Left ventricle myocardium inferior (tissue), 1 donor: ENCODE data around the gene COQ5. TPM values are rescaled to one million over a fixed set of nuclear protein-coding genes. Genes with fewer than 3 reads are reported as not detected.
A peak's percentile ranks its signal among the peaks of the same experiment; 100 is the strongest.
"Not testable (repeated sequence)": the region's sequence is repeated elsewhere in the genome, so short reads cannot be mapped to it uniquely, and the experiment has no call there.

Experiments
- DNase-seq: peaks from one replicate; pipeline ENCODE4 v3.0.0-alpha.2; 2020
- H3K27ac ChIP-seq: fragments of 200-600 bp; replicated peaks from 2 replicates; pipeline ENCODE4 v1.8.0; 2021
- H3K27me3 ChIP-seq: fragments of 200-600 bp; 2 replicates; pipeline ENCODE4 v1.8.0; 2021; ENCODE audit warnings: low read depth
- H3K36me3 ChIP-seq: fragments of 200-600 bp; 2 replicates; pipeline ENCODE4 v1.8.0; 2021
- H3K4me1 ChIP-seq: fragments of 200-600 bp; 2 replicates; pipeline ENCODE4 v1.8.0; 2021
- H3K4me3 ChIP-seq: fragments of 200-600 bp; 2 replicates; pipeline ENCODE4 v1.8.0; 2021; ENCODE audit warnings: mild to moderate bottlenecking, moderate library complexity
- H3K9me3 ChIP-seq: fragments of 200-600 bp; replicated peaks from 2 replicates; pipeline ENCODE4 v1.8.0; 2021
- intact Hi-C: fragments of 100-400 bp; cut with micrococcal nuclease; formaldehyde crosslinking; loops from one replicate; pipeline ENCODE4 v1.11.0; 2022
- total RNA-seq: library from RNA; stranded (reverse); fragmentation: NEBNext Ultra II Directional; extraction: Animal tissue kit (Norgen Biotek cat#: 25700); gene quantifications from one replicate; pipeline ENCODE4 v1.2.1, GENCODE V29; 2021
- TF ChIP-seq, protein P1 (sequence below): fragments of 200-600 bp; IDR thresholded peaks from 2 replicates; pipeline ENCODE4 v1.8.0; 2021; ENCODE audit warnings: antibody characterized with exemption, mild to moderate bottlenecking, borderline replicate concordance
- donor health status: DM: no; HTN: yes; CAD: no; lungs with severe emphysema.

Gene COQ5
- total RNA-seq, 1 donor from 2014 or later, result 41.8 TPM

DNA sequence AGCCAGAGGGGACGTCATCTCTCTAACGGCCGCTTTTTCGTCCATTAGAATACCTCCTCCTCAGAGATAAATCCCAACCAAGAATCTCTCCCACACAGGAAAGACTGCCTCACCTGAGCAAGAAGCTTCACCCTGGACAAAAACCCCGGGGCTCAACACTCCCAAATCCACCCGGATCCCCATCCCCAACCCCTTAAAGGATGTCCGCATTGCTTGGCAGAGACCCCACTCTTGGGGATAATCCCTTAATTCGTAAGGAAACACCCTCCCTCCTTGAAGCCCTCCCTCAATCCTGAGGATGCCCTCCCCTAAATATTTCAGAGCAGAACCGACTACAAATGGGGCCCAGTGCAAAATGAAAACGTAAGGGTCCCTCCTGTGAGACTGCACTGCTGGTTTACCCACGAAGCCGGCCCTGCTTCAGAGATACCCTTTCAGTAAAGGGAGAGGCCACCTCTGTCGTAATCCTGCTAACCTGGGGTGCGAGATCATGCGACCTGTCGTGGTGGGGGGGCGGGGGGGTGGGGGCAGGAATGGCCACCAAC lies 33.7 kb downstream of the COQ5 start:
- no peaks in the 10 kb centered on the region for H3K9me3 ChIP-seq
- peaks cover 44% of the 10 kb centered on the region for H3K4me1 ChIP-seq
- peaks cover 19% of the 10 kb centered on the region for H3K36me3 ChIP-seq
- peak overlapping the region; percentile 92 for H3K27ac ChIP-seq
- no peaks in the 10 kb centered on the region for H3K27me3 ChIP-seq
- peak overlapping the region; percentile 99 for H3K4me3 ChIP-seq
- intact Hi-C loops, result no loop called here
- no peak for DNase-seq
- TF ChIP-seq, protein P1, sequence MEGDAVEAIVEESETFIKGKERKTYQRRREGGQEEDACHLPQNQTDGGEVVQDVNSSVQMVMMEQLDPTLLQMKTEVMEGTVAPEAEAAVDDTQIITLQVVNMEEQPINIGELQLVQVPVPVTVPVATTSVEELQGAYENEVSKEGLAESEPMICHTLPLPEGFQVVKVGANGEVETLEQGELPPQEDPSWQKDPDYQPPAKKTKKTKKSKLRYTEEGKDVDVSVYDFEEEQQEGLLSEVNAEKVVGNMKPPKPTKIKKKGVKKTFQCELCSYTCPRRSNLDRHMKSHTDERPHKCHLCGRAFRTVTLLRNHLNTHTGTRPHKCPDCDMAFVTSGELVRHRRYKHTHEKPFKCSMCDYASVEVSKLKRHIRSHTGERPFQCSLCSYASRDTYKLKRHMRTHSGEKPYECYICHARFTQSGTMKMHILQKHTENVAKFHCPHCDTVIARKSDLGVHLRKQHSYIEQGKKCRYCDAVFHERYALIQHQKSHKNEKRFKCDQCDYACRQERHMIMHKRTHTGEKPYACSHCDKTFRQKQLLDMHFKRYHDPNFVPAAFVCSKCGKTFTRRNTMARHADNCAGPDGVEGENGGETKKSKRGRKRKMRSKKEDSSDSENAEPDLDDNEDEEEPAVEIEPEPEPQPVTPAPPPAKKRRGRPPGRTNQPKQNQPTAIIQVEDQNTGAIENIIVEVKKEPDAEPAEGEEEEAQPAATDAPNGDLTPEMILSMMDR, result no peak

DNA sequence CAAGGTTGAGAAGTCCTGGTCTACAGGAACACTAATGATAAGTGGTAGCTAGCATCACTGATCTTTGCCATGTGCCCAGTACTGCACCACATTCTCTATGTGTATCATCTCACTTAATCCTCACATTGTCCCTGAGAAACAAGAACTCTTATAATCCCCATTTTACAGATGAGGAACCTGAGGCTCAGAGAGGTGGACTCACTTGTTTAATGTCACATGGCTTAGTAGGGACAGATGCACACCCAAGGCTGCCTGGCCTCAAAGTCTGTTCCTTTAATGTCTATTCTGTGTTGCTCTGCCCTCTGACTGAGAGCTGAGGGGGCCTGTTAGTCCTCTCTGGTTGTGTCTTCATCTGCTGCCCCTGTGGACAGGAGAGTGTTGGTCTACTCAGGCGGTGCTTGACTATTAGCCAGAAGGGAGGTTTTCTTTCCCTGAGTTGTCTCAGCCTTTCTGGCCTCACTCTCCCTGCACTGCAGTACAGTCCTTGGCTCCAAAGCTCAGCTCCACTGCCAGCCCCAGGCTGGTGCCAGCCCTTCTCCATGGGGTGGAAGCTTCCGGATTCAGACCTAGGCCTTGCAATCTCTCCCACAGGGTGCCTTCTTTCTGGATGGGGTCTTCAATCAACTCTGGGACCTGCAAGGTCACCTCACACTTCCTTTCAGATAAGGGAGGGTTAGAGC lies 38.0 kb downstream of the COQ5 start:
- Histone ChIP-seq H3K27me3 (no peaks in the 10 kb centered on the region), H3K4me1 (peaks cover 14% of the 10 kb centered on the region), H3K36me3 (no peaks in the 10 kb centered on the region), H3K27ac (peak overlapping the region; percentile 49), H3K9me3 (no peaks in the 10 kb centered on the region), H3K4me3 (no peak overlapping the region)
- no peak for DNase-seq
- intact Hi-C loops, result no loop called here
- TF ChIP-seq, protein P1, result no peak

DNA sequence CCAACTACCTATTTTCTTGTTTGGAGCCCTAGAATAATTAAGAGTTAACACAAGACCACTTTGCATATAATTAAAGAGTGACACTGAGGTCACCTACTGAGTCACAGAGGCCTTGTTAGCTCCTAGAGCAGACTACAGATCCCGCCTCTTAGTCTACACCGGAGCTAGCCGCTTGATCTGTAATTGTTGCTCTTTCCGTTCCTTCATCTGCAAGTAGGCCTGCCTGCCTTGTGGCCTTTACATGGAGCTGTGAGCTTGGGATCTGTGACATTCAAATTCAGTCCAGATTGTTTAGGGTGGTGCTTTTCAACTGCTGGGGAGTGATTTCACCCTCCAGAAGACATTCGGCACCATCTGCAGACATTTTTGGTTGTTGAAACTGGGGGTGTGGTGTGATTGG lies 38.6 kb downstream of the COQ5 start:
- Histone ChIP-seq H3K27ac (no peak overlapping the region), H3K36me3 (no peaks in the 10 kb centered on the region), H3K4me1 (peaks cover 10% of the 10 kb centered on the region), H3K9me3 (no peaks in the 10 kb centered on the region), H3K27me3 (no peaks in the 10 kb centered on the region), H3K4me3 (no peak overlapping the region)
- DNase-seq, result no peak
- intact Hi-C loops, result no loop called here
- TF ChIP-seq, protein P1, result no peak

DNA sequence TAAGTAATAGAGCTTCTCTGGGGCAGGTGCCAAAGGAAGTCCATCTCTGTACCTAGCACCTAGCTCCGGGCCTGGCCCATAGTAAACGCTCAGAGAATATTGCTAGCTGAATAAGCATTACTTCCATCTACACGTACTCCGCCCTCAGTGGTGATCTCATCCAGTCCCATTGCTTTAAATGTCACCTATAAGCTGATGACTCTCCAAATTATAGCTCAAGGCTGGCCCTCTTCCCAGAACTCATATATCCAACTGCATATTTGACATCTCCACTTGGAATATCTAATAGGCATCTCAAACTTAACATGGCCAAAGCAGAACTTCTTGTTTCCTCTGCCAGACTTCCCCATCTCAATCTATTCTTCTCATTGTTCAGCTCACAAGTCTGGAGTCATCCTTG lies 39.9 kb downstream of the COQ5 start:
- no peak overlapping the region for H3K4me3 ChIP-seq
- no peak for DNase-seq
- TF ChIP-seq, protein P1, result no peak
- H3K36me3 ChIP-seq, result no peaks in the 10 kb centered on the region
- no peak overlapping the region for H3K27ac ChIP-seq
- no peaks in the 10 kb centered on the region for H3K27me3 ChIP-seq
- peaks cover 5% of the 10 kb centered on the region for H3K4me1 ChIP-seq
- intact Hi-C loops, result no loop called here
- no peaks in the 10 kb centered on the region for H3K9me3 ChIP-seq

DNA sequence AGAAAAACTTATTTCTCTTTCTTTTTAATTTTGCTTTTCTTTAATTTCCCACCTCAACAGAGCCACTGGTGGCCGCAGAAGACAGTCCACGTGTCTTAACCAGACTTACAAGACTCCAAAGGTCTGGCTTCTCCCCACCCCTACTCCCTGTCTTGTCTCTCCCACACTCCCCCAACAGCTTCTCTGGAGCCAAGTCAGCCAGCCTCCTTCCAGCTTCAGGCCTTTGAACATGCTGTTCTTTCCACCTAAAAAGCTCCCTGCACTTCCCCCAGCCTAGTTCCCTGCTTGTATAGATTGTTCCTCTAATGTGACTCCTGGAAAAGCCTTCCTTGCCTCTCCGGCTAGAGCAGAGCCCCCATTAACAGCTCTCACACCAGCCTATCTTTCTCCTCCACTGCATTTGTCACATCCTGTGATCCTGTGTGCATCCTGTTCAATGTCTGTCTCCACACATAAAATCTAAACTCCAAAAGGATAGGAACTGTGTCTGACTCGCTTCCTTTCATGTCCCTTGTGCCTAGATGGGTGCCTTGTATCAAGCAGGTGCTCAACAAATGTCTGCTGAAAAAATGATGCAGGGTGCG lies 40.8 kb downstream of the COQ5 start:
- Histone ChIP-seq H3K27me3 (no peaks in the 10 kb centered on the region), H3K9me3 (no peaks in the 10 kb centered on the region), H3K4me3 (no peak overlapping the region), H3K27ac (no peak overlapping the region), H3K36me3 (no peaks in the 10 kb centered on the region), H3K4me1 (peaks cover 5% of the 10 kb centered on the region)
- DNase-seq, result no peak
- TF ChIP-seq, protein P1, result no peak
- intact Hi-C loops, result no loop called here

DNA sequence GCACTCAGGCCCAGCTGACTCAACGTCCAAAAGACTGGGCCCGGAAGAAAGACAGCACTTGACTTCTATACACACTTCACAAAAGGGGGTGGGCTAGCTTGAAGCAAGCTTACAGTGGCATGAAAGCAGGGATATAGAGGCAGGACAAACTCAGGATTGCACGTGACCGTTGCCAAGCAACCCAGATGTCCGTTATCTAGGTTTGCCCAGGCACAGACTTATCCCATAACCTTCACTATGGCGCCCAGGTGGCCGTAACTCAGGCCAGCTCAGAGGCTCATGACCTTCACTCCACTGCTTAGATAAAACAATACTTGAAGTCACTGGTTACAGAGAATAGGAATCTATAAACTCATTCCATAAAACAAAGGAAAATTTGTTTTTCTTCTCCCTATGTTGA lies 41.4 kb downstream of the COQ5 start:
- H3K27me3 ChIP-seq, H3K27ac ChIP-seq, H3K9me3 ChIP-seq, intact Hi-C loops, DNase-seq, H3K4me1 ChIP-seq, H3K36me3 ChIP-seq, H3K4me3 ChIP-seq: not testable (repeated sequence)
